ENCODE measurements around the gene ZCCHC7. TPM values are rescaled to one million over a fixed set of nuclear protein-coding genes. Genes with fewer than 3 reads are reported as not detected.

Gene ZCCHC7
- total and polyA plus RNA-seq, 4 donors, result 3.3 to 9.7 (median 7.6) TPM

- H3K9me3 ChIP-seq (ENCODE audit: control insufficient read depth in 4 of 4, low read length in 3 of 4), result no peaks in the 10 kb centered on the region
Observed at GRCh38 chr9:37370282-37370681, 249.9 kb downstream of the ZCCHC7 start.

GRCh38 chr9:37370968-37371563 lies 250.7 kb downstream of the ZCCHC7 start:
- no peaks in the 10 kb centered on the region for H3K27me3 ChIP-seq (ENCODE audit: control insufficient read depth in 4 of 4, insufficient read depth in 4 of 4, low read length in 3 of 4)
- no peak overlapping the region for H3K9ac ChIP-seq (ENCODE audit: low read depth in 1 of 2, low read length in 2 of 2)
- no peaks in the 10 kb centered on the region for H3K4me1 ChIP-seq (ENCODE audit: control insufficient read depth in 4 of 4, insufficient read depth in 4 of 4, low read length in 3 of 4)
- no peak for TF ChIP-seq EGR1 (IDR thresholded peaks at IDR 0.05; ENCODE audit: low read depth in 2 of 2)
- TF ChIP-seq FOXA2 (IDR thresholded peaks at IDR 0.05), result no peak
- TF ChIP-seq YY1 (IDR thresholded peaks at IDR 0.05), result no peak
- no peak for TF ChIP-seq JUND (IDR thresholded peaks at IDR 0.05)
- TF ChIP-seq, protein P1, sequence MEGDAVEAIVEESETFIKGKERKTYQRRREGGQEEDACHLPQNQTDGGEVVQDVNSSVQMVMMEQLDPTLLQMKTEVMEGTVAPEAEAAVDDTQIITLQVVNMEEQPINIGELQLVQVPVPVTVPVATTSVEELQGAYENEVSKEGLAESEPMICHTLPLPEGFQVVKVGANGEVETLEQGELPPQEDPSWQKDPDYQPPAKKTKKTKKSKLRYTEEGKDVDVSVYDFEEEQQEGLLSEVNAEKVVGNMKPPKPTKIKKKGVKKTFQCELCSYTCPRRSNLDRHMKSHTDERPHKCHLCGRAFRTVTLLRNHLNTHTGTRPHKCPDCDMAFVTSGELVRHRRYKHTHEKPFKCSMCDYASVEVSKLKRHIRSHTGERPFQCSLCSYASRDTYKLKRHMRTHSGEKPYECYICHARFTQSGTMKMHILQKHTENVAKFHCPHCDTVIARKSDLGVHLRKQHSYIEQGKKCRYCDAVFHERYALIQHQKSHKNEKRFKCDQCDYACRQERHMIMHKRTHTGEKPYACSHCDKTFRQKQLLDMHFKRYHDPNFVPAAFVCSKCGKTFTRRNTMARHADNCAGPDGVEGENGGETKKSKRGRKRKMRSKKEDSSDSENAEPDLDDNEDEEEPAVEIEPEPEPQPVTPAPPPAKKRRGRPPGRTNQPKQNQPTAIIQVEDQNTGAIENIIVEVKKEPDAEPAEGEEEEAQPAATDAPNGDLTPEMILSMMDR (IDR thresholded peaks at IDR 0.05; ENCODE audit: low read depth, low read length, missing input control), result no peak
- no peak for TF ChIP-seq REST (IDR thresholded peaks at IDR 0.05)
- no peak for TF ChIP-seq ATF3 (IDR thresholded peaks at IDR 0.05)
- no peak for TF ChIP-seq GABPA (IDR thresholded peaks at IDR 0.05 in 1 of 2, conservative IDR thresholded peaks at IDR 0.05 in 1 of 2)
- no peak for TF ChIP-seq HNF4G (IDR thresholded peaks at IDR 0.05)
- TF ChIP-seq HNF4A (conservative IDR thresholded peaks at IDR 0.05), result no peak
- no peak for TF ChIP-seq TAF1 (conservative IDR thresholded peaks at IDR 0.05)
- no peak for TF ChIP-seq SP1 (IDR thresholded peaks at IDR 0.05)
- H3K9me3 ChIP-seq (ENCODE audit: control insufficient read depth in 4 of 4, low read length in 3 of 4), result no peaks in the 10 kb centered on the region
- no peak overlapping the region for H3K4me3 ChIP-seq (ENCODE audit: low read depth in 1 of 3, low read length in 3 of 3)
- WGBS, result 89% methylated on average over 5 of the region's 5 CpGs
- H3K27ac ChIP-seq (ENCODE audit: low read depth in 1 of 2, low read length in 2 of 2), result no peak overlapping the region
- DNase-seq (ENCODE audit: low spot score), result no peak
- H3K36me3 ChIP-seq (ENCODE audit: control insufficient read depth in 4 of 4, insufficient read depth in 3 of 4, low read depth in 1 of 4, low read length in 3 of 4), result no peaks in the 10 kb centered on the region

More at GRCh38 chr9:37370282-37370681, 249.9 kb downstream of the ZCCHC7 start:
- H3K27me3 ChIP-seq (ENCODE audit: control insufficient read depth in 4 of 4, insufficient read depth in 4 of 4, low read length in 3 of 4), result no peaks in the 10 kb centered on the region
- H3K4me3 ChIP-seq (ENCODE audit: low read depth in 1 of 3, low read length in 3 of 3), result no peak overlapping the region
- no peak overlapping the region for H3K9ac ChIP-seq (ENCODE audit: low read depth in 1 of 2, low read length in 2 of 2)
- DNase-seq (ENCODE audit: low spot score), result no peak
- no peaks in the 10 kb centered on the region for H3K4me1 ChIP-seq (ENCODE audit: control insufficient read depth in 4 of 4, insufficient read depth in 4 of 4, low read length in 3 of 4)
- H3K36me3 ChIP-seq (ENCODE audit: control insufficient read depth in 4 of 4, insufficient read depth in 3 of 4, low read depth in 1 of 4, low read length in 3 of 4), result no peaks in the 10 kb centered on the region
- TF ChIP-seq TAF1 (conservative IDR thresholded peaks at IDR 0.05), result no peak
- no peak overlapping the region for H3K27ac ChIP-seq (ENCODE audit: low read depth in 1 of 2, low read length in 2 of 2)
- WGBS, result 89% methylated on average over 6 of the region's 6 CpGs
